Small intestine (tissue), 7 donors: ENCODE results near the gene DAPK1. TPM values are rescaled to one million over a fixed set of nuclear protein-coding genes. Genes with fewer than 3 reads are reported as not detected.

Source experiments
- DNase-seq, 2 donors: peaks; one replicate each; pipeline versions ENCODE4 v3.0.0 to v3.0.0-alpha.2; 2013
- FAIRE-seq: peaks from 2 replicates; lab custom pipeline; 2012; peaks lifted over from hg19 to GRCh38; lab: Jason Lieb, UNC
- H3K27ac ChIP-seq, 3 donors: one replicate each; pipeline ENCODE4 v1.5.1; 2013; ENCODE audit warnings: low read length in 2 of 3, mild to moderate bottlenecking in 2 of 3, control low read depth in 1 of 3, inconsistent platforms in 1 of 3, low read depth in 1 of 3, moderate library complexity in 1 of 3
- H3K27me3 ChIP-seq, 3 donors: one replicate each; pipeline ENCODE4 v1.6.1; 2013; ENCODE audit warnings: low read length in 3 of 3, inconsistent platforms in 1 of 3; ENCODE audit not compliant: control insufficient read depth in 3 of 3, insufficient read depth in 3 of 3
- H3K36me3 ChIP-seq, 3 donors: one replicate each; pipeline ENCODE4 v1.6.1; 2013; ENCODE audit warnings: low read length in 3 of 3, inconsistent platforms in 1 of 3, low read depth in 1 of 3, mild to moderate bottlenecking in 1 of 3, moderate library complexity in 1 of 3; ENCODE audit not compliant: control insufficient read depth in 3 of 3, insufficient read depth in 2 of 3
- H3K4me1 ChIP-seq, 3 donors: one replicate each; pipeline ENCODE4 v1.6.1; 2013; ENCODE audit warnings: low read length in 2 of 3, inconsistent platforms in 1 of 3, low read depth in 1 of 3, mild to moderate bottlenecking in 1 of 3, moderate library complexity in 1 of 3; ENCODE audit not compliant: control insufficient read depth in 3 of 3, insufficient read depth in 2 of 3
- H3K4me3 ChIP-seq, 3 donors: one replicate each; pipeline ENCODE4 v1.5.1; 2013; ENCODE audit warnings: low read length in 3 of 3, control low read depth in 1 of 3, inconsistent platforms in 1 of 3, low read depth in 1 of 3, mild to moderate bottlenecking in 1 of 3, moderate library complexity in 1 of 3
- H3K9me3 ChIP-seq, 2 donors: one replicate each; pipeline ENCODE4 v1.6.1; 2013; ENCODE audit warnings: low read depth in 1 of 2, low read length in 1 of 2; ENCODE audit not compliant: control insufficient read depth in 2 of 2, insufficient read depth in 1 of 2
- WGBS, 3 donors: extraction: QIAGEN DNeasy Blood & Tissue Kit; methylation state at CpG; one replicate each; pipeline ENCODE4 v1.1.7; 2013; 5-methylcytosine and 5-hydroxymethylcytosine counted together
- polyA plus RNA-seq, 4 donors: library from polyadenylated mRNA; stranded (reverse) in 3 of 4; unstranded in 1 of 4; fragments of 200-250 nt in 3 of 4; fragments of 120-200 nt in 1 of 4; gene quantifications; one replicate each; pipeline versions ENCODE4 v1.2.1 to v1.2.3, GENCODE V29; 2013
- donor health status: healthy with polysubstance abuse.
- donor health status: control.
- donor health status: control.
- donor health status: Bipolar disorder and iron deficiency.
- donor health status: healthy.

Gene DAPK1
- polyA plus RNA-seq, 4 donors = 6.8 to 21.7 (median 9.6) TPM

DNA sequence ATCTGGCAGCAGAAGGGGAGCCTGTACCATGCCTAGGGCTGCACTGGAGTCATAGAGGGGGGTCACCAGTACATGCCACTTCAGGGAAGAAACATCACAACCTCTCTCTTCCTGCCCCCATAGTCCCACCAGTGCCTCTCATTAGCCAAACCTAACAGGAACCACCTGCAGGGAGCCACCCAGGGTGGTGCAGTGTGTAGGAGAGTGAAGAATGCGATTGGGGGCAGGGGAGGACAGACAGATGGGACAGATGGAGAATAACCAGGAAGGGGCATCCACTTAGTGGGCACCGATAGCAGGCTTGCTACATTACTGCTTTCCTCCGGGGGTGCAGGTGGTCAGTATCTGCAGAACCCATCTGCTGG lies 19.2 kb downstream of the DAPK1 start:
- Histone ChIP-seq H3K27ac (peak overlapping the region in 1 of 3 donors; percentile 8), H3K36me3 (peaks cover 0 to 6% (median 0%) of the 10 kb centered on the region in 3 donors), H3K4me1 (peaks cover 3 to 23% (median 3%) of the 10 kb centered on the region in 3 donors), H3K9me3 (peaks cover 0 to 9% of the 10 kb centered on the region in 2 donors), H3K27me3 (no peaks in the 10 kb centered on the region), H3K4me3 (no peak overlapping the region)
- FAIRE-seq = no peak
- no peak for DNase-seq
- 65 to 80% (median 79%) methylated on average over 3 of the region's 3 CpGs for WGBS, 3 donors

DNA sequence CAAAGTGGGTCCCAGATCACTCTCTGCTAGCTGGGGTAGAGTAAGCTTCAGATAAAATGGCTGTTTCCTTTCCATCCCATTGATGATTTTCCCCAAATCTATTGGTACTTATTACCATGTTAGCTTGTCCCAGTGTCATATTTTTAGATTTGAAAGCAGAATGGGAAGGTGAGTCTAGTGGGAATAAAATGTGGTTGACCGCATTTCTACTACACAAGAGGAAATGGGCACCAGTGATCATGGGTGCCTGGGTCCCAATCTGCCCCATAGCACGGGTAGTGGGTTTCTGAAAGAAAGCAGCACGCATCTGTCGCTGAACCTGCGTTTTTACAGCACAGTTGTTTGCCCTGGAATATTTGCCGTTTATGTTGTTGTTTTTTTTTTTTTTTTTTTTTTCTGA lies 20.1 kb downstream of the DAPK1 start:
- Histone ChIP-seq H3K9me3 (peaks cover 0 to 9% of the 10 kb centered on the region in 2 donors), H3K4me3 (no peak overlapping the region), H3K27me3 (no peaks in the 10 kb centered on the region), H3K36me3 (peaks cover 0 to 6% (median 0%) of the 10 kb centered on the region in 3 donors), H3K4me1 (peaks cover 3 to 23% (median 3%) of the 10 kb centered on the region in 3 donors), H3K27ac (no peak overlapping the region)
- DNase-seq = no peak
- no peak for FAIRE-seq
- 77 to 82% (median 78%) methylated on average over 6 of the region's 6 CpGs for WGBS, 3 donors

- no peak overlapping the region for H3K4me3 ChIP-seq
- peaks cover 0 to 6% (median 0%) of the 10 kb centered on the region in 3 donors for H3K36me3 ChIP-seq
- H3K27me3 ChIP-seq = no peaks in the 10 kb centered on the region
- 20 to 44% (median 33%) methylated on average over 12 of the region's 12 CpGs for WGBS, 3 donors
- peak overlapping the region in 2 of 3 donors; percentile 21 to 34 for H3K27ac ChIP-seq
- peak; percentile 71 to 84 for DNase-seq
- FAIRE-seq = no peak
- H3K4me1 ChIP-seq = peaks cover 3 to 23% (median 3%) of the 10 kb centered on the region in 3 donors
- H3K9me3 ChIP-seq = peaks cover 0 to 9% of the 10 kb centered on the region in 2 donors
Measured at GRCh38 chr9:87518702-87519335, 21.2 kb downstream of the DAPK1 start.

- FAIRE-seq (no peak), DNase-seq (peak in 1 of 2 donors; percentile 17)
- peaks cover 3 to 23% (median 3%) of the 10 kb centered on the region in 3 donors for H3K4me1 ChIP-seq
- 77 to 84% (median 79%) methylated on average over 3 of the region's 3 CpGs for WGBS, 3 donors
- H3K27me3 ChIP-seq = no peaks in the 10 kb centered on the region
- H3K36me3 ChIP-seq = peaks cover 0 to 6% (median 0%) of the 10 kb centered on the region in 3 donors
- peaks cover 0 to 9% of the 10 kb centered on the region in 2 donors for H3K9me3 ChIP-seq
- H3K27ac ChIP-seq = no peak overlapping the region
- no peak overlapping the region for H3K4me3 ChIP-seq
Measured at GRCh38 chr9:87519461-87519860, 21.8 kb downstream of the DAPK1 start.

DNA sequence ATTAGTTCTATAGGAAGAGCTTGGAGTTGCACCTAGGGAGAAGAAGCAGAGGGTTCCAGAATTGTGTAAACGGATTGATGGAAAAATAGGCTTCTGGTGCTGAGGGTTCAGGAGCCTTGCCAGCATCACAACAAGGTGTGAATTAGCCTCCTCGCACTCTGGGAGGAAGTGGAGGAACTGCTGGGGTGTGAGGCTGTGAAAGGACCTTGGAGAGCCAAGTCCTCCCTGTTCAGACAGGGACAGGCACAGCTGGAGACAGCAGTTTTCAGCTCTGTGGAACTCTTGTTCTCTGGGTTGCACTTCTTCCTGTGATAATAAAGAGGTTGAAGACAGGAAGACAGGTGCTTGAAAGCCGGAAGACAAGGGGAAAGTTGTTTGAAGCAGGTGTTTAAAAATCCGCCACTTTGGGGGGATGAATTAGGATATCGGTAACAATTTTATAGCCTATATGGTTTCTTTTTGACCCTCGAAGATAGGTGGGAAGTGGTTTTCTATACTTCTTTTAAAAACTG lies 22.6 kb downstream of the DAPK1 start:
- peaks cover 3 to 22% (median 3%) of the 10 kb centered on the region in 3 donors for H3K4me1 ChIP-seq
- H3K27me3 ChIP-seq = no peaks in the 10 kb centered on the region
- 65 to 82% (median 70%) methylated on average over 6 of the region's 6 CpGs for WGBS, 3 donors
- no peak overlapping the region for H3K27ac ChIP-seq
- no peak overlapping the region for H3K4me3 ChIP-seq
- H3K9me3 ChIP-seq = peaks cover 0 to 9% of the 10 kb centered on the region in 2 donors
- FAIRE-seq (no peak), DNase-seq (no peak)
- peaks cover 0 to 6% (median 0%) of the 10 kb centered on the region in 3 donors for H3K36me3 ChIP-seq

GRCh38 chr9:87521834-87522233 lies 24.2 kb downstream of the DAPK1 start:
- peaks cover 0 to 6% of the 10 kb centered on the region in 2 donors for H3K9me3 ChIP-seq
- no peak for FAIRE-seq
- WGBS, 3 donors = 85 to 92% (median 85%) methylated on average over 7 of the region's 7 CpGs
- H3K27ac ChIP-seq = no peak overlapping the region
- H3K4me1 ChIP-seq = peaks cover 3 to 9% (median 3%) of the 10 kb centered on the region in 3 donors
- H3K4me3 ChIP-seq = no peak overlapping the region
- no peaks in the 10 kb centered on the region for H3K36me3 ChIP-seq
- no peaks in the 10 kb centered on the region for H3K27me3 ChIP-seq
- DNase-seq = no peak

- 91 to 95% (median 94%) methylated on average over 5 of the region's 5 CpGs for WGBS, 3 donors
- no peak for FAIRE-seq
Measured at GRCh38 chr9:87524061-87524460, 26.4 kb downstream of the DAPK1 start.

DNA sequence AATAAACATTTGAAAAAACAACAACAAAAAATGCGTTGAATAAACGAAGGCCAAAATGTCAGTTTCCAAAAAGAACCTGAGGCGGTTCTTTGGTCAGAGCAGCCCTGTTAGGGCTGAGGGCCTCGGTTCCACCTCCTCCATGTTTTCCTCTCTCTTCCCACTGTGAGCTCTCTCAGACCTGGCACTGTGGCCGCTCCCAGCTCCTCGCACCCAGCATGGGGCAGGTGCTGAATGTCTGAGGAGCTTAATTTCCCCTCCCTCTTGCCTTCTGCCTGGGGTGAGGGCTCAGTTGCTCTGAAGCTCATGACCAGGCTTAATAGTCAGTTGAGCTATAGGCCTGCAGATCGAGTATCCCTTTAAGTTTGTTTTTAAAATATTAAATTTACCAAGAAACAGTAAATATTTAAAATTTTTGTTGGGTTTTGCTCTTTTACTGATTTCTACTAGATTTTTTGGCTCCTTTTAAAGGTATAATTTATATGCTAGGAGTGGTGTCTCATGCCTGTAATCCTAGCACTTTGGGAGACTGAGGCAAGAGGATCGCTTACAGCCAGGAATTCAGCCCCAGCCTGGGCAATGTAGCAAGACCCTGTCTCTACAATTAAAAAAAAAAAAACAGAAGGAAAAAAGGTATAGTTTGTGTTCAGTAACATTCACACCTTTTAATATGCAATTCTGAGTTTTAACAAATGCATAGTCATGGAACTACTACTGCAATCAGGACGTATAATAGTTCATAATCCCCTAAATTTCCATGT lies 28.1 kb downstream of the DAPK1 start:
- 83 to 93% (median 92%) methylated on average over 9 of the region's 9 CpGs for WGBS, 3 donors
- H3K36me3 ChIP-seq = no peaks in the 10 kb centered on the region
- no peak overlapping the region for H3K27ac ChIP-seq
- H3K4me3 ChIP-seq = no peak overlapping the region
- H3K27me3 ChIP-seq = no peaks in the 10 kb centered on the region
- DNase-seq = no peak
- no peaks in the 10 kb centered on the region for H3K9me3 ChIP-seq
- no peaks in the 10 kb centered on the region for H3K4me1 ChIP-seq
- FAIRE-seq = no peak

More at GRCh38 chr9:87524061-87524460, 26.4 kb downstream of the DAPK1 start:
- Histone ChIP-seq H3K4me3 (no peak overlapping the region), H3K9me3 (no peaks in the 10 kb centered on the region), H3K36me3 (no peaks in the 10 kb centered on the region), H3K27ac (no peak overlapping the region), H3K27me3 (no peaks in the 10 kb centered on the region), H3K4me1 (peaks cover 1 to 4% (median 3%) of the 10 kb centered on the region in 3 donors)
- DNase-seq = no peak
